GM11168 (cell line): ENCODE measurements around the gene SIVA1.

ENCODE experiments used
- in situ Hi-C: fragments of 300-500 bp; cut with MboI; formaldehyde crosslinking; loops from one replicate; pipeline ENCODE4 v1.12.0; 2022; ENCODE audit warnings: low sequenced_read_pairs; ENCODE audit not compliant: unreplicated experiment

SIVA1 gene

GRCh38 chr14:104768437-104769323 is 15.7 kb downstream of the SIVA1 start:
- in situ Hi-C loops, result loop anchor here (5.0 kb wide), 1 partner anchor 54 kb away; no protein-coding TSS in a partner anchor

GRCh38 chr14:104769324-104770071 is 16.6 kb downstream of the SIVA1 start:
- in situ Hi-C loops, result loop anchor here (5.0 kb wide), 1 partner anchor 53 kb away; no protein-coding TSS in a partner anchor

GRCh38 chr14:104770072-104770579 is 17.2 kb downstream of the SIVA1 start:
- in situ Hi-C loops, result no loop called here

GRCh38 chr14:104770851-104771272 is 17.9 kb downstream of the SIVA1 start:
- in situ Hi-C loops, result no loop called here

- in situ Hi-C loops, result no loop called here
Measured at GRCh38 chr14:104771374-104771773, 18.4 kb downstream of the SIVA1 start.

GRCh38 chr14:104771918-104772706 is 19.2 kb downstream of the SIVA1 start:
- in situ Hi-C loops, result no loop called here

GRCh38 chr14:104772707-104773504 is 20.0 kb downstream of the SIVA1 start:
- in situ Hi-C loops, result no loop called here

GRCh38 chr14:104773505-104774452 is 20.8 kb downstream of the SIVA1 start:
- in situ Hi-C loops, result no loop called here

GRCh38 chr14:104774453-104775072 is 21.6 kb downstream of the SIVA1 start:
- in situ Hi-C loops, result no loop called here

GRCh38 chr14:104775073-104775489 is 22.1 kb downstream of the SIVA1 start:
- in situ Hi-C loops, result no loop called here

- in situ Hi-C loops, result no loop called here
Measured at GRCh38 chr14:104776481-104776880, 23.5 kb downstream of the SIVA1 start.

- in situ Hi-C loops, result no loop called here
Measured at GRCh38 chr14:104776961-104777807, 24.2 kb downstream of the SIVA1 start.

GRCh38 chr14:104777808-104778249 is 24.9 kb downstream of the SIVA1 start:
- in situ Hi-C loops, result no loop called here

GRCh38 chr14:104778694-104779331 is 25.9 kb downstream of the SIVA1 start:
- in situ Hi-C loops, result no loop called here

- in situ Hi-C loops, result no loop called here
Measured at GRCh38 chr14:104779776-104780512, 27.0 kb downstream of the SIVA1 start.

GRCh38 chr14:104780513-104781030 is 27.6 kb downstream of the SIVA1 start:
- in situ Hi-C loops, result no loop called here
